Nephron (organoid): Measurements from ENCODE around the gene JAZF1.

Experiments
- H3K27ac Mint-ChIP-seq, 3 experiments: 2 replicates each; pipeline ENCODE4 v1.8.0; 2020; ENCODE audit warnings: mixed read lengths in 3 of 3, mild to moderate bottlenecking in 2 of 3, moderate library complexity in 1 of 3
- H3K27me3 Mint-ChIP-seq: 2 replicates; pipeline ENCODE4 v1.8.0; 2021; ENCODE audit warnings: low read depth, mild to moderate bottlenecking, moderate library complexity, mixed read lengths
- H3K36me3 Mint-ChIP-seq: 2 replicates; pipeline ENCODE4 v1.8.0; 2020; ENCODE audit warnings: low read depth, mixed read lengths
- H3K4me1 Mint-ChIP-seq: 2 replicates; pipeline ENCODE4 v1.8.0; 2020; ENCODE audit warnings: mixed read lengths
- H3K4me3 Mint-ChIP-seq, 3 experiments: 2 replicates each; pipeline ENCODE4 v1.8.0; 2020; ENCODE audit warnings: mild to moderate bottlenecking in 3 of 3, mixed read lengths in 3 of 3, moderate library complexity in 2 of 3
- H3K9me3 Mint-ChIP-seq: 2 replicates; pipeline ENCODE4 v1.8.0; 2020; ENCODE audit warnings: mixed read lengths
- CTCF ChIP-seq, 3 experiments: fragments of 200-600 bp; sonication (generic); IDR thresholded peaks; one replicate each; pipeline ENCODE4 v1.5.0; 2021; ENCODE audit warnings: antibody characterized with exemption in 3 of 3; ENCODE audit not compliant: unreplicated experiment in 3 of 3

Gene JAZF1

GRCh38 chr7:27948861-27949260 lies 231.7 kb downstream of the JAZF1 start:
- H3K4me3 Mint-ChIP-seq = peak overlapping the region in 1 of 3 experiments; percentile 2
- H3K36me3 Mint-ChIP-seq = no peaks in the 10 kb centered on the region
- peak overlapping the region; percentile 25 to 57 (median 48) for H3K27ac Mint-ChIP-seq
- no peak for TF ChIP-seq CTCF (IDR thresholded peaks at IDR 0.05; ENCODE audit: unreplicated experiment in 3 of 3)
- no peaks in the 10 kb centered on the region for H3K9me3 Mint-ChIP-seq
- H3K27me3 Mint-ChIP-seq = peaks cover 6% of the 10 kb centered on the region
- H3K4me1 Mint-ChIP-seq = peaks cover 76% of the 10 kb centered on the region

- Mint-ChIP-seq H3K36me3 (no peaks in the 10 kb centered on the region), H3K9me3 (no peaks in the 10 kb centered on the region), H3K4me1 (peaks cover 69% of the 10 kb centered on the region), H3K27ac (peak overlapping the region; percentile 32 to 53 (median 48)), H3K27me3 (peaks cover 6% of the 10 kb centered on the region), H3K4me3 (peak overlapping the region in 1 of 3 experiments; percentile 10)
- TF ChIP-seq CTCF (IDR thresholded peaks at IDR 0.05; ENCODE audit: unreplicated experiment in 3 of 3) = no peak
Measured at GRCh38 chr7:27947586-27948278, 232.9 kb downstream of the JAZF1 start.

DNA sequence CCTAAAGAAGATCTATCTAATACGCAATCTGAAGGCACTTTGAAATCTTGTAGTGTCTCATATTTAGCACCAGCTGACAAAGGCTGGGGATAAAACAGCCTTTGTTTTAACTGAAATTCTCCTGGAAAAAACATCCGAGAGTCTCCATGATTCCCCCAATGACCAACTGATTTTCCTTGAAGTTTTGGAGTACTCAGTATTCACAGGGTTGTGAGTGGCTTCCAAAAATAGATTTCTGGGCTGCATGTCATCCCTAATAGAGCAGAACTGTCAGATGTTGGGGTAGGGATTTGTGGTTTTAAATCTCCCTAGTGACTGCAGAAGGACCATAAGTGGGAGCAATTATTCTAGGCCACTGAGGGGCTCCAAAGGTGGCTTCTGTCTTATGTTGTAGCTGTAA lies 234.2 kb downstream of the JAZF1 start:
- H3K4me1 Mint-ChIP-seq = peaks cover 59% of the 10 kb centered on the region

DNA sequence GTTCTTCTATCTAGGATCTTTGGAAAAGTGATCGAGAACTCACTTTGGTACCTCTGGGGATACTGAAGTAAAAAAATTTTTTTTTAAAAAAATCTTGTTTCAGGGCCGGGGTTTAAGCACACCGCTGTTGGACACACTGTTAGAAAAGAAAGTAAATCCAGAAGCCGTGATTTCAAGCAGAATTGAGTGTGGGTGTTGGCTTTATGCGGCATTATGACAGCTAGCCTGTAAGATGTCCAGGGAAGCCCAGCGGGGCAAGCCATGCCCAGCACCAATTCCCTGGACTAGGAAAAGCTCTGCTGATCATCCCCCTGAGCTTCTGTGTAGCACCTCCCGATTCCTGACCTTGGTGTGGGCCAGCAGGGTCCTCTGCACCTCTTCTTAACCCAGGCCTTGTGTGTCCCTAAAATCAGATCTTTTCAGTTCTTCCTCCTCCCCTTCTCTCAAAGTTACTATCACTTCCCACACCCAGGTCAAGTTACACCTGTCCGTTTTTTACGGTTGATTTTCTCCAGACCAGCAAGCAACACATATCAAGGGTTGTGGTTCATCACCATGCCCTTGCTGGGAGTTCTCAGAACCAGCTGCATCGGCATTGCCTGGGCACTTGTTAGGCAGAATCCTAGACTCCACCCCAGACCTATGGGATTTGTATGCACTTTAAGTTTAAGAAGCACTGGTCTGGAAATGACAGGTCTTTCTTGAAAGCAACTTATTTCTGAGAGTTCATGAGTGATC lies 235.4 kb downstream of the JAZF1 start:
- peaks cover 70% of the 10 kb centered on the region for H3K4me1 Mint-ChIP-seq
- H3K9me3 Mint-ChIP-seq = peaks cover 2% of the 10 kb centered on the region
- H3K27me3 Mint-ChIP-seq = peaks cover 6% of the 10 kb centered on the region
- TF ChIP-seq CTCF (IDR thresholded peaks at IDR 0.05; ENCODE audit: unreplicated experiment in 3 of 3) = no peak
- no peak overlapping the region for H3K4me3 Mint-ChIP-seq
- H3K27ac Mint-ChIP-seq = peak overlapping the region in 1 of 3 experiments; percentile 7
- H3K36me3 Mint-ChIP-seq = peaks cover 2% of the 10 kb centered on the region

More for the DNA sequence above, 234.2 kb downstream of the JAZF1 start:
- Mint-ChIP-seq H3K9me3 (no peaks in the 10 kb centered on the region), H3K4me3 (no peak overlapping the region), H3K27ac (peak overlapping the region in 2 of 3 experiments; percentile 48 to 53), H3K27me3 (peaks cover 6% of the 10 kb centered on the region), H3K36me3 (no peaks in the 10 kb centered on the region)
- TF ChIP-seq CTCF (IDR thresholded peaks at IDR 0.05; ENCODE audit: unreplicated experiment in 3 of 3) = no peak

- H3K36me3 Mint-ChIP-seq = peaks cover 3% of the 10 kb centered on the region
- no peak overlapping the region for H3K27ac Mint-ChIP-seq
- H3K27me3 Mint-ChIP-seq = peaks cover 6% of the 10 kb centered on the region
- peaks cover 66% of the 10 kb centered on the region for H3K4me1 Mint-ChIP-seq
- no peak for TF ChIP-seq CTCF (IDR thresholded peaks at IDR 0.05; ENCODE audit: unreplicated experiment in 3 of 3)
- H3K9me3 Mint-ChIP-seq = peaks cover 3% of the 10 kb centered on the region
- no peak overlapping the region for H3K4me3 Mint-ChIP-seq
Measured at GRCh38 chr7:27944643-27945042, 236.0 kb downstream of the JAZF1 start.
